IPS DF 4.7 (cell line): ENCODE data around the gene PPP1R16B.

Experiments used
- DNase-seq: peaks from one replicate; pipeline ENCODE4 v3.0.0-alpha.2; 2013; ENCODE audit warnings: low spot score; ENCODE audit errors: extremely low read depth

Gene PPP1R16B

DNA sequence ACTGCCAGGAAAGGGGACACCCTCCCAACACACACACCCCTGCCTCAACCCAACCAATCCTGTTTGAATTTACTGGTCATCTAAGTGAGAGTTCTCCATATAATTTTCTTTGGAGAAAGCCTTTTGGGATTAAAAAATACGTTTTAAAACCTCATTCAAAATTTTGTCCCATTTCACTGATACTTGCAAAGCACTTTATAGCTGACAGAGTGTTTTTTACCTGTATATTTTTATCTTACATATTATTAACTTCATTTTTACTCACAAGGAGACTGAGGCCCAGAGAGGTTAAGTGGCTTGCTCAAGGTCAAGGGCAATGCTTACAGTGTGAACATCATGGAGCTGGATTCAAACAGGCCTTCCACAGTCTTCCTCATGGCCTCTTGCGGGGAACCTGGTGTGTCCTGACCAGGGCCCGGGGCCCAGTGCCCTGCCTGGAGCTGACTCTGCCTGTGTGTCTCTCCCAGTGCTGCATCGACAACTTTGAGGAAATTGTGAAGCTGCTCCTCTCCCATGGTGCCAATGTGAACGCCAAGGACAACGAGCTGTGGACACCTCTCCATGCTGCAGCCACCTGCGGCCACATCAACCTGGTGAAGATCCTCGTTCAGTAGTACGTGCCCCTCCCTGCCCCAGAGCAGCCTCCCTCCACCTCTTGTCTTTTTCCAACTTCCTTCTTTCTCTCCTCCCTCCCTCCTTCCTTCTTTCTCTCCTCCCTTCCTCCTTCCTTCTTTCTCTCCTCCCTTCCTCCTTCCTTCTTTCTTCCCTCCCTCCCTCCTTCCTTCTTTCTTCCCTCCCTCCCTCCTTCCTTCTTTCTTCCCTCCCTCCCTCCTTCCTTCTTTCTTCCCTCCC, 89.8 kb downstream of the PPP1R16B start:
- DNase-seq, result no peak

DNA sequence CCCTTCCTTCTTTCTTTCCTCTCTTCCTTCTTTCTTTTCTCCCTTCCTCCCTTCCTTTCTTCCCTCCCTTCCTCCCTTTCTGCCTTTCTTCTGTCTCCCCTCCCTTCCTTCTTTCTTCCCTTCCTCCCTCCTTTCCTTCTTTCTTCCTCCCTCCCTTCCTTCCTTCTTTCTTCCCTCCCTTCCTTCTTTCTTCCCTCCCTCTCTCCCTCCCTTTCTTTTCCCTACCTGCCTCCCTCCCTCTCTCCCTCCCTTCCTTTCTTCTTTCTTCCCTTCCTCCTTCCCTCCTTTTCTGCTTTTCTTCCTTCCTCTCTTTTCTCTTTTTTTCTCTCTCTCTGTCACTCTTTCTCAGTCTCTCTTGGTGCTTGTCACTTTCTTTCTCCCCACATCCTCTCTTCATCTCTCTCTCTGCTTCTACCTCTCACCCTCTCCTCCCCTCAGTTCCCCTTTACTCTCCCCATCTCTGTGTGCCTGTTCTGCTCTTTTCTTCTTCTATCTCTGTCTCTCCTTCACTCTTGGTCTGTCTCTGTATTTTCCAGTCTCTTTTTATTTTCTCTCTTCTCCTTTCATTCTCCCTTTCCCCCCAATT, 90.6 kb downstream of the PPP1R16B start:
- DNase-seq, result no peak

- DNase-seq, result no peak
Measured at GRCh38 chr20:38897267-38897666, 91.8 kb downstream of the PPP1R16B start.

DNA sequence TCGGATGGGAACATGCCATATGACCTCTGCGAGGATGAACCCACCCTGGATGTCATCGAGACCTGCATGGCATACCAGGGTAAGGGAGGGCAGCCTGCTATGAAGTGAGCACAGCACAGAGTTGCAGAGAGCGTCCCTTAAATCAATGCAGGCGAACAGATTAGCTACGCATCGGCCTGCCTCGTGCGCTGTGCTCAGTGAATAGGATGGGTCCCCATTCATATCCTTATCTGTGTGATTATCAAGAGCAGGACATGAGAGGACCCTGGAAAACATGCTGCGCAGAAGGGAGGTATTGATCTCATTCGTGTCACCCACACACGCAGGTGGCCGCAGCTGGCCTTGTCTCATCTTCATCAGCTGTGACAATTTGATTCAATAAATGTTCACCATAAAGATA, 95.1 kb downstream of the PPP1R16B start:
- no peak for DNase-seq

DNA sequence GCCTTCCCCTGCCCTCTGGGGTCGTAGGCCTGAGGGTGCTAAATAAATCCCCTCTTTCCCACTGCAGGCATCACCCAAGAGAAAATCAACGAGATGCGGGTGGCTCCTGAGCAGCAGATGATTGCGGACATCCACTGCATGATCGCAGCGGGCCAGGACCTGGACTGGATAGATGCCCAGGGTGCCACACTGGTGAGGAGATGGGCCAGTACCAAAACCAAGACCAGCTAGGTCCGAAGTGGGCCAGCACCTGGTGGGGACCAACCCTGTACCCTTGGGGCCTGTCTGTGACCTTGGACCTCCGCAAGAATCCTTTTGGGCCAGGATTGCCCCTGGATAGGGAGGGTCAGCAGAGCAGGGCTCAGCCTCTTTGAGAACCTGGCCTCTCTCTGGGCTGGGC, 97.1 kb downstream of the PPP1R16B start:
- DNase-seq, result no peak

GRCh38 chr20:38903335-38903734, 97.8 kb downstream of the PPP1R16B start:
- no peak for DNase-seq

GRCh38 chr20:38905375-38905774, 99.9 kb downstream of the PPP1R16B start:
- no peak for DNase-seq

DNA sequence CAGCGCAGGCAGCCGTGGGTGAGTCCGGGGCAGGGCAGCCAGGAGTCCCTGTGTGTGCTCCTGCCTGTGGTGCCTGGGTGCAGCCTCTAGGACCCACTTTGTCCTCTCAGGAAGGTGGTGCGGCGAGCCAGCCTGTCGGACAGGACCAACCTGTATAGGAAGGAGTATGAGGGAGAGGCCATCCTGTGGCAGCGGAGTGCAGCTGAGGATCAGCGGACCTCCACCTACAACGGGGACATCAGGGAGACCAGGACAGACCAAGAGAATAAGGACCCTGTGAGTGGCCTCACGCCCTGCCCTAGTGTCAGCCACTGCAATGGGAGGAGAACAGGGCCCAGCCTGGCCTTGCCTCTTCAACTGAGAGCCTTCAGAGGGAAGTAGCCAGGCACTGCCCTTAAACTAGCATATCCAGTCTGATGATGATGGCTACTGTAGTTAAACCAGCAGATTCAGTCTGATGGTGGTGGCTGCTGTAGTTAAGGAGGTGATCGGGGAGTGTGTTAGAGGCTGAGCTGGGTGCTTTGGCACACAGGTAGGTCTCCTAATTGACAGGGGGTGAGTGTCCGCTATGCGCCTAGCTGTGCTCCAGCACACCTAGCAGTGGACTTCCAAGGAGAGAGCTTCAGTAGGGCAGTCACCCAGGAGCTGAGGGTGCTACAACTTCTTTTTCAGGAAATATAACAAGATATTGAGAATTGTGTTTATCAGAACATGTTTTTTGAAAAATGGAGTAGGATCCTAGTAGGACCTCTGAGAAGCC, 102.6 kb downstream of the PPP1R16B start:
- DNase-seq, result no peak

GRCh38 chr20:38915355-38915754, 109.9 kb downstream of the PPP1R16B start:
- no peak for DNase-seq

GRCh38 chr20:38917657-38918056, 112.2 kb downstream of the PPP1R16B start:
- no peak for DNase-seq

DNA sequence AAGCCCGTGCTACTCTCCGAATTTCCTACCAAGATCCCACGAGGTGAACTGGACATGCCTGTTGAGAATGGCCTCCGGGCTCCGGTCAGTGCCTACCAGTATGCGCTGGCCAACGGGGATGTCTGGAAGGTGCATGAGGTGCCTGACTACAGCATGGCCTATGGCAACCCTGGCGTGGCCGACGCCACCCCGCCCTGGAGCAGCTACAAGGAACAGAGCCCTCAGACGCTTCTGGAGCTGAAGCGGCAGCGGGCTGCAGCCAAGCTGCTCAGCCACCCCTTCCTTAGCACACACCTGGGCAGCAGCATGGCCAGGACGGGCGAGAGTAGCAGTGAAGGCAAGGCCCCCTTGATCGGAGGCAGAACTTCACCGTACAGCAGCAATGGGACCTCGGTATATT, 112.7 kb downstream of the PPP1R16B start:
- no peak for DNase-seq

- no peak for DNase-seq
Measured at GRCh38 chr20:38919683-38920082, 114.2 kb downstream of the PPP1R16B start.

GRCh38 chr20:38920411-38920810, 114.9 kb downstream of the PPP1R16B start:
- DNase-seq, result no peak

GRCh38 chr20:38920851-38921250, 115.4 kb downstream of the PPP1R16B start:
- no peak for DNase-seq

- DNase-seq, result no peak
Measured at GRCh38 chr20:38924718-38925117, 119.2 kb downstream of the PPP1R16B start.

- DNase-seq, result peak; percentile 94
Measured at GRCh38 chr20:38926142-38926933, 120.8 kb downstream of the PPP1R16B start, which contains the start of gene FAM83D. TSS of gene FAM83D (plus strand) at chr20:38926417. CDS start at chr20:38926443, 26 bp downstream.

GRCh38 chr20:38926934-38927616, 121.6 kb downstream of the PPP1R16B start:
- no peak for DNase-seq

DNA sequence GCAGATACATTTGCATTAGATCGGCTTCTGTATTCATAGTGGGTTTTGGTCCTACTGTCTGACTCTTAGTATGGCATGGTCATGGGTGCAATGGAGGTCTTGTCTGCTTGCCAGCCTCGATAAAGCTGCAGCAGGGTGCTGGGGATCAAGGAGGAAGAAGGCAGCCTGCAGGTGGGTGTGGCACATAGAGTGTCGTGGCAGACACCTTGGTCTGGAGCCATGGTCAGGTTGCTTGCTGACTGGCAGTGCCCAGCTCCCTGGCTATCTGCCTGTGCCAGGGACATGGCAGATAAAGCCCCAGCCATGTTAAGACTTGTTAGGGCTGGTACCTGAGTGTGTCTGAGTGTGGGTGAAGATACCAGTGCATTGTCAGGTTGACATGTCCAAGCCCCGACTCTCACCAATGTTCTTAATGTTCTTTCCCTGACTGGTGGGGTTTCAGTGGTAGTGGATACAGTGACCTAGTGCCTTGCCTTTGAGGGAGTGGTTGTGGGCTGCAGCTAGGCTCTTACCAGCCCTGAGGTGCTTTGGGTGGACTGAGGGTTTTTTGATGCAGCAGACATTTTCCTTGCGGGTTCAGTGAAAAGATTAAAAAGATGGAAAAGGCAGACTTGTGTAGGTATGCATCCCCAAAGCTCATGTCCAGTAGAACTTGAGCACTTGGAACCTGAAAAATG, 122.5 kb downstream of the PPP1R16B start:
- DNase-seq, result no peak

DNA sequence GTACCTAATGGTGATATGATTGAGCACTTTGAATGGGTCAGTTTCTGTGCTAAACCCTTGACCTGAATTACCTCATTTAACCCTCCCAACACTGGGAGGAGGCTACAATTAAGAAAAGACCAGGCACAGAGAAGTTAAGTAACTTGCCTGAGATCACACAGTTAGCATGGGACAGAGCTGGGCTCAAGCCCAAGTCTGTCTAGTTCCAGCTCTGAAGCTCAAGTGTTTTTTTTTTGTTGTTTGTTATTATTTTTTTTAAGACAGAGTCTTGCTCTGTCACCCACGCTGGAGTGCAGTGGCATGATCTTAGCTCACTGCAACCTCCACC, 124.7 kb downstream of the PPP1R16B start:
- DNase-seq, result no peak

- no peak for DNase-seq
Measured at GRCh38 chr20:38931984-38932383, 126.5 kb downstream of the PPP1R16B start.
